ENCODE results near the gene MAPK9. TPM values are rescaled to one million over a fixed set of nuclear protein-coding genes. Genes with fewer than 3 reads are reported as not detected.

Gene MAPK9
- total and polyA plus RNA-seq, 12 donors, result 13.9 to 47.4 (median 40.3) TPM

GRCh38 chr5:180284149-180284548 is 7.7 kb downstream of the MAPK9 start:
- no peak for DNase-seq
- H3K36me3 ChIP-seq, result peaks cover 0 to 64% (median 12%) of the 10 kb centered on the region in 9 donors
- no peaks in the 10 kb centered on the region for H3K27me3 ChIP-seq
- H3K27ac ChIP-seq, result no peak overlapping the region
- no peaks in the 10 kb centered on the region for H3K9me3 ChIP-seq
- H3K4me1 ChIP-seq, result peaks cover 0 to 8% (median 7%) of the 10 kb centered on the region in 9 donors
- WGBS, 2 donors, result 79 to 83% methylated on average over 10 of the region's 10 CpGs
- no peak for TF ChIP-seq CTCF (IDR thresholded peaks at IDR 0.05)
- intact Hi-C loops (cut with DNase I), result no loop called here
- ATAC-seq, result peak in 1 of 8 donors; percentile 37
- H3K4me3 ChIP-seq, result no peak overlapping the region

- no peak overlapping the region for H3K27ac ChIP-seq
- 30 to 51% methylated on average over 10 of the region's 10 CpGs for WGBS, 2 donors
- peaks cover 0 to 74% (median 15%) of the 10 kb centered on the region in 9 donors for H3K36me3 ChIP-seq
- no peaks in the 10 kb centered on the region for H3K27me3 ChIP-seq
- ATAC-seq, result no peak
- no peak for DNase-seq
- intact Hi-C loops (cut with DNase I), result no loop called here
- H3K4me3 ChIP-seq, result no peak overlapping the region
- TF ChIP-seq CTCF (IDR thresholded peaks at IDR 0.05), result no peak
- peaks cover 0 to 8% (median 7%) of the 10 kb centered on the region in 9 donors for H3K4me1 ChIP-seq
- peaks cover 0 to 9% (median 0%) of the 10 kb centered on the region in 11 donors for H3K9me3 ChIP-seq
Observed at GRCh38 chr5:180283026-180283615, 8.8 kb downstream of the MAPK9 start.

- WGBS, 2 donors, result 98% methylated on average over 9 of the region's 9 CpGs
- DNase-seq (no peak), ATAC-seq (no peak)
- H3K4me3 ChIP-seq, result no peak overlapping the region
- H3K36me3 ChIP-seq, result peaks cover 0 to 82% (median 22%) of the 10 kb centered on the region in 9 donors
- intact Hi-C loops (cut with DNase I), result no loop called here
- H3K27ac ChIP-seq, result no peak overlapping the region
- peaks cover 0 to 8% (median 7%) of the 10 kb centered on the region in 9 donors for H3K4me1 ChIP-seq
- no peak for TF ChIP-seq CTCF (IDR thresholded peaks at IDR 0.05)
- no peaks in the 10 kb centered on the region for H3K27me3 ChIP-seq
- H3K9me3 ChIP-seq, result peaks cover 0 to 10% (median 0%) of the 10 kb centered on the region in 11 donors
Observed at GRCh38 chr5:180282281-180282680, 9.6 kb downstream of the MAPK9 start.

- Histone ChIP-seq H3K4me1 (peaks cover 0 to 8% (median 7%) of the 10 kb centered on the region in 9 donors), H3K9me3 (peaks cover 0 to 11% (median 0%) of the 10 kb centered on the region in 11 donors), H3K27ac (no peak overlapping the region), H3K27me3 (no peaks in the 10 kb centered on the region), H3K4me3 (no peak overlapping the region), H3K36me3 (peaks cover 0 to 87% (median 28%) of the 10 kb centered on the region in 9 donors)
- 95 to 98% methylated on average over 10 of the region's 10 CpGs for WGBS, 2 donors
- TF ChIP-seq CTCF (IDR thresholded peaks at IDR 0.05), result no peak
- intact Hi-C loops (cut with DNase I), result no loop called here
- ATAC-seq (no peak), DNase-seq (no peak)
Observed at GRCh38 chr5:180281706-180282105, 10.2 kb downstream of the MAPK9 start.

Measured in heart right ventricle (tissue), 16 donors.